ENCODE results near the gene SLC12A8.

DNA sequence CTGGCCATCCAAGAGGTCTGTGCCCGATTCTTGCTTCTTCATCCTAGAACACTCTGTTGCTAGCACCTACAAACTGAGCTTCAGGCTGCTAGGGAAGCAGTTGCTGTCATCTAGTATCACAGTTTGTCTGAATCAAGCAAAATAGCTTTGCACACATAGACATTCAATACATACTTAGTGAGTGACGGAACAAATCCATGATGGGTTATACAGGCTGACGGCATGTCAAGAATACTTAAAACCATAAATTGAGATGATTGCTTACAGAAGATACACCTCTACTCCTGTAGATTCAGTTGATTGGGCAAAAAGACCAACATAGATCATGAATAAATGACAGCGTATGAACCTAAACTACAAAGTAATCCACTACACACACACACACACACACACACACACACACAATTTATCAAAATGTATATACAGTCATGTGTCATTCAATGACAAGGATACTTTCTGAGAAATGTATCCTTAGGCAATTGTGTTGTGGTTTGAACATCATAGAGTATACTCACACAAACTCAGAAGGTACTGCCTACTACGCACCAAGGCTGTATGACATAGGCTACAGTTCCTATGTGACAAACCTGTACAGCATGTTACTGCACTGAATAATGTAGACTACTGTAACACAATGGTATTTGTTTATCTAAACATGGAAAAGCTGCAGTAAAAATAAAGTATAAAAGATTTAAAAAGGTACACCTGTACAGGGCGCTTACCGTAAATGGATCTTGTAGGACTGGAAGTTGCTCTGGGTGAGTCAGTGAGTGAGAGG lies 142.4 kb downstream of the SLC12A8 start:
- TF ChIP-seq, protein P1, sequence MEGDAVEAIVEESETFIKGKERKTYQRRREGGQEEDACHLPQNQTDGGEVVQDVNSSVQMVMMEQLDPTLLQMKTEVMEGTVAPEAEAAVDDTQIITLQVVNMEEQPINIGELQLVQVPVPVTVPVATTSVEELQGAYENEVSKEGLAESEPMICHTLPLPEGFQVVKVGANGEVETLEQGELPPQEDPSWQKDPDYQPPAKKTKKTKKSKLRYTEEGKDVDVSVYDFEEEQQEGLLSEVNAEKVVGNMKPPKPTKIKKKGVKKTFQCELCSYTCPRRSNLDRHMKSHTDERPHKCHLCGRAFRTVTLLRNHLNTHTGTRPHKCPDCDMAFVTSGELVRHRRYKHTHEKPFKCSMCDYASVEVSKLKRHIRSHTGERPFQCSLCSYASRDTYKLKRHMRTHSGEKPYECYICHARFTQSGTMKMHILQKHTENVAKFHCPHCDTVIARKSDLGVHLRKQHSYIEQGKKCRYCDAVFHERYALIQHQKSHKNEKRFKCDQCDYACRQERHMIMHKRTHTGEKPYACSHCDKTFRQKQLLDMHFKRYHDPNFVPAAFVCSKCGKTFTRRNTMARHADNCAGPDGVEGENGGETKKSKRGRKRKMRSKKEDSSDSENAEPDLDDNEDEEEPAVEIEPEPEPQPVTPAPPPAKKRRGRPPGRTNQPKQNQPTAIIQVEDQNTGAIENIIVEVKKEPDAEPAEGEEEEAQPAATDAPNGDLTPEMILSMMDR (IDR thresholded peaks at IDR 0.05; ENCODE audit: low read depth, low read length): no peak
- no peak for TF ChIP-seq POLR2A (IDR thresholded peaks at IDR 0.05; ENCODE audit: extremely low read depth, insufficient read length)
